Measurements from ENCODE around the gene MCU.
"Not testable (repeated sequence)": the region's sequence is repeated elsewhere in the genome, so short reads cannot be mapped to it uniquely, and the experiment has no call there.

The MCU gene

GRCh38 chr10:72762042-72762441 is 70.1 kb downstream of the MCU start:
- DNase-seq (ENCODE audit: low read depth): no peak

DNA sequence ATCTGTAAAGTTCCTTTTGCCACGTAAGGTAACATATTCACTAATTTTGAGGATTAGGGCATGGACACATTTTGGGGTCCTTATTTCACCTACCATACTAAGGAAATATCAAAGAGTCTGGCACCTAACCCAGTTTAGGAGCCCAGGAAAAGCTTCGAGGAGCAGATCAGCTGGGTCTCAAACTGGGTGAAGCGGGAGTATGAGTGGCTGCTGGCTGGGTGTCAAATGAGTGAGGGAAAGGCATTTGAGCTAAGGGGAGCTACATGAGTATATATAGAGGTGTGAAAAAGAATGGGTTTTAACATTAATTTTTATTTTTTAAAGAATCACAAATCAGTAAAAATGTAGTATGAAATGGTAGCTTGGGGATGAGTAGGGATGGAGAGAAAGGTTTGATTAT is 71.3 kb downstream of the MCU start:
- DNase-seq (ENCODE audit: low read depth): no peak

- DNase-seq (ENCODE audit: low read depth): no peak
Measured at GRCh38 chr10:72764151-72764550, 72.2 kb downstream of the MCU start.

DNA sequence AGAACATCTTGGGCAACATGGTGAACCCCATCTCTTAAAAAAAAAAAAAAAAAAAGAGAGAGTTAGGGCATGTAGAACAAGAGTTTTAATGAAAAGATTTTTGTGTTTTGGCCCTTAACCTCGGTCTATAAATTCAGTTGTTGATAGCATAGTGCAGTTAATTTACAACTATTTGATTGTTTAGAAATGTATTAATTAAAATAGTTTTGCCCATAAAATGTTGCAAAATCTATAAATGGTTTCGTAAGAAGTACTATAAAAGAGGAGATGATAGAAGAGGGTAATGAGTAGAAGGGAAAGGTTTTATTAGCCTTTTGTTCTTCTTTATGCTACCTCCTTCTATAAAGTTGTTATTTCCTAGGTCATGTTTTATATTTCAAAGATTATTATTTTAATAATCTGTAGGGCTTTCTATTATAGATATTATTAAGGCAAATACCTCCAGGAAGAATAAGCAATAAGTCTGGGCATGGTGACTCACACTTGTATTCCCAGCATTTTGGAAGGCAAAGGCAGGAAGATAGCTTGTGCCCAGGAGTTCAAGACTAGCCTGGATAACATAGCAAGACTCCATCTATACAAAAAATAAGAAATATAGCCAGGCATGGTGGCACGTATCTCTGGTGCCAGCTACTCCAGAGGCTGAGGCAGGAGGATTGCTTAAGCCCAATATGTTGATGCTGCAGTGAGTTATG is 73.3 kb downstream of the MCU start:
- DNase-seq (ENCODE audit: low read depth): no peak

GRCh38 chr10:72771195-72771594 is 79.3 kb downstream of the MCU start:
- not testable (repeated sequence) for DNase-seq (ENCODE audit: low read depth)

DNA sequence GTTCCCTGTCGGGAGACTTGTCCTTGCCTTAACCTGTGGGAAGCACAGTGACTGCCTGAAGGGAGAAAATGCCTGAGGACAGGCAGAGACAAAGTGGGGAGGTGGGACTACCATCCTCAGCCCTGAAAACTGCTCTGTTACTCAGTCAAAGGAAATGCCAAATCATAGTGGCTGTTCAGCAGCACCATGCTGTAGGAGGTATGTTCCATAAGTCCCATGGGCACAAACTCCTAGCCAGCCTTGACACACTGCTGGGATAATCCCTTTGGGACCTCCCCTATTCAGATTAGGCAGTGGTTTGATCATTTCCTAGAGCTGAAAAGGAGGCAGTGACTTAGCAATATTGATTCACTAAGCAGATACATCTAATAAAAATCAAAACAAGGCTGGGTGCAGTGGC is 80.1 kb downstream of the MCU start:
- no peak for DNase-seq (ENCODE audit: low read depth)

DNA sequence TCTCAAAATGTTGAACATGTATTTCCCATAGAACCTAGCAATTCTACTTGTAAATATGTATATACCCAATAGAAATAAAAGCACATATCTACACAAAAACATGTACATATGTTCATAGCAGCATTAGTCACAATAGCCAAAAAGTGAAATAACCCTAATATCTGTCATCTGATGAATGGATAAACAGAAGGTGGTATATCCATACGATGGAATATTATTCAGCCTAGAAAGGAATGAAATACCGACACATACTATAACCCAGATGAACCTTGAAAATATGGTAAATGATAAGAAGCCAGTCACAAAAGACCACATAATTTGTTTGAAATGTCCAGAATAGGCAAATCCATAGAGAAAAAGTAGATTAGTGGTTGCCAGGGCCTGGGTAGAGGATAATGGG is 87.9 kb downstream of the MCU start:
- no peak for DNase-seq (ENCODE audit: low read depth)

DNA sequence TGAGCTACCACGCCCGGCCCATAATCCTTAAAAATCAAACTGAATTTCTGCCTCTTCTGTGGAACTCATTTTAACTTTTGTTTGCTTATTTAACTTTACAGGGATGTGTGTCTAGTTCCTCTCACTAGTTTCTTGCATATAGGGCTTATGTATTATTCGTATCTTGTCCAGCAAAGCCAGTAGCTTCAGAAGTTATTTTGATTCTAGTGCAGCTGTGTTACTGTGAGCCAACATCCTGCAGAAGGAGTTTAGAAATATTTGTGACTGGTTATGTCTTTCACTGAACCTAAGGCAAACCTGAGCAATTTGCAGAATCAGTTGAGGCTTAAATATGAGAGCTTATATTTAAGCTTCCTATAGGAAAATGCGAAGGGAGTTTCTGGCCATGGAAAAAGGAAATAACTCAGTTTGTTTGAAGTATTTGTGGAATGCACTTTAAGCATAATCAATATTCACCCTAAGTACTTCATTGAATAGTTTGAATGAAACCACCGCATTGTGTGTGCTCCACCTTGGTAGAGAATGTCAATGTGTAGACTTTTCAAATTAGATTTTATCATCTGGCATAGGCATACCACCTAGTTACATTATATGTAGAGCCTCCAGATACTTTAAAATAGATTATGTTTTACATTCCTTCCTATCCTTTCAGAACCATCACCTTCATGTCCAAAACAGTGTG is 90.8 kb downstream of the MCU start:
- DNase-seq (ENCODE audit: low read depth): no peak

GRCh38 chr10:72783410-72783833 is 91.5 kb downstream of the MCU start:
- DNase-seq (ENCODE audit: low read depth): no peak

GRCh38 chr10:72784551-72785351 is 92.8 kb downstream of the MCU start:
- no peak for DNase-seq (ENCODE audit: low read depth)

GRCh38 chr10:72785409-72785808 is 93.5 kb downstream of the MCU start:
- DNase-seq (ENCODE audit: low read depth): no peak

DNA sequence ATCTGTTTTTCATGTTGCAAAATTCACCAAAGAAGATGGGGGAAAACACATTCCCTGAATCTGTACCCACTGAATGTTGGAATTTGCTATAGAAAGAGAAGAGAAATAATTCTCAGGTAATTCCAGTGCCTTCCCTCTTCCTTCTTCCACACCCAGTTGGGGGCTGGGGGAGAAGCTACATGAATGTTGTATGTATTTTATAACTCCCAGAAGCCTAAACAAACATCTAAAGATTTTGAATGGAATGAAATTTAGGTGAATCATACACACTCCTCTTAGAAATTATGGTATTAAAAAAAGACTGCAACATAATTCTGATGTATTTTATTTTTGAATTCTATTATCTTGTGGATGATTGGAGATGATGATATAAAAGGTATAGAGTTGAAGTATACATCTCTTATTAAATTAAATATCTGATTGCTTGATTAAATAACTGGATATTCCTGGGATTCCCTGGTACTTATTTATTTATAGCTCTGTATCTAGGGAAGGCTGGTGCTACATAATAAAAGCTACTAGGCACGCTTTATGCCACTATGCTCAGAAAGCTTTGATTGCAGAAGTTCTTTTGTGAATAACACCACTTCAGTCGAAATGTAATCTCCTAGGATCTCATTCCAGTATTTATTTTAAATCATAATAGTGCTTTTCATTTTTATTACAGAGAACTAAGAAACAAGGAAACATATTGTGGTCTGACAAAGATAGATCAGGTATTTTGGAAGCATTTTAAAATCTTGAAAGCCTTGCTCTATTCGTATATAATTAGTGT is 98.5 kb downstream of the MCU start:
- DNase-seq (ENCODE audit: low read depth): no peak

DNA sequence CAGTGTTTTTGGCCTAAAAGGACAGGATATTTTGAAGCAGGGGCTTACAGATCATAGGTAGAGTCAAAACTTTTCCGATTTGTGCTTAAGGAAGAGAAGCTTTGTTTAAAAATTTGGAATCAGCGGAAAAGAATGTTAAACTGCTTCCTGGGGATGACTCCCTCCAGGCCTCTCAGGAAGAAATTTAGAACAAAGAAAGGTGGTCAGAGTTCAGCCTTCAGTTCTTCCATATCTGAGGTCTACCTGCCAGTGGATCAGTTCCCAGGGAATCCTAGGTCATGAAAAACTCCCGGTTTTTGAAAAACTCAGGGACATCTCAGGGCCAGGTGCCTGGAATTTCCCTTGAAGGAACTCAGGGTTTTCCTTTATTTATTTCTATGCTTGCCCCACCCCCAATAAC is 100.3 kb downstream of the MCU start:
- no peak for DNase-seq (ENCODE audit: low read depth)

DNA sequence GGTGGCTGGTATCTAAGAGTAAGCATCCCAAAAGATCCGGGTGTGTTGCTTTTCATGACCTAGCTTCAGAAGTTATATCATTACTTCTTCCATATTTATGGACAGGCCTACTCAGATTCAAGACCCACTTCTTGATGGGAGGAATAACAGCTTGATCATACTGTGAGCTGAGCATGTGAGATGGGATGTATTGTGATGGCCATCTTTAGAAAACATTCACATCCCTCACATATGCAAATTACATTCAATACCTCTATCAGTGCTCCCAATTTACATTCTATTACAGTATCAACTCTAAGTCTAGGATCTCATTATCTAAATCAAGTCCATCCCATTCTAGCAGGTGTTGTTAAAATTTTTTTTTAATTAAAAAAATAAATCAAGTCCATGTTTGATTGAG is 101.8 kb downstream of the MCU start:
- no peak for DNase-seq (ENCODE audit: low read depth)

DNA sequence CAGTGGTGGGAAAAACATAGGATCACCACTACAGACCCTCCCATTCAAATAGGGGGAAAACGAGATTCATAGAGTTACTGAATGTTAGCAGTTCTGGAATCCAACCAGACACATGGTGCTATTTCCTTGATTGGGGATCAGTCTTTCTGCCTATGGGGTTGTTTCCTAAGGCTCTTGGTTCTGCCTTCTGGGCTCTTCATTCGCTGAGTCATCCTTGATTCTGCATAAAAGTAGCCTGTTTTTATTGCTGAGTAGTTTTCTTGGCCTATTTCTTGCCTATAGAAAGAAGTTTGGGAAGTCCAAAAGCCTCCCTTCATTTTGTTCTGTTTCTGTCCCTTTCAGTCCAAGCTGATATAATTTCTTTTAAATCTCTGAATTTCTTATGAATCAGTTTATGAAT is 102.3 kb downstream of the MCU start:
- DNase-seq (ENCODE audit: low read depth): no peak

GRCh38 chr10:72796042-72796441 is 104.1 kb downstream of the MCU start:
- no peak for DNase-seq (ENCODE audit: low read depth)

DNA sequence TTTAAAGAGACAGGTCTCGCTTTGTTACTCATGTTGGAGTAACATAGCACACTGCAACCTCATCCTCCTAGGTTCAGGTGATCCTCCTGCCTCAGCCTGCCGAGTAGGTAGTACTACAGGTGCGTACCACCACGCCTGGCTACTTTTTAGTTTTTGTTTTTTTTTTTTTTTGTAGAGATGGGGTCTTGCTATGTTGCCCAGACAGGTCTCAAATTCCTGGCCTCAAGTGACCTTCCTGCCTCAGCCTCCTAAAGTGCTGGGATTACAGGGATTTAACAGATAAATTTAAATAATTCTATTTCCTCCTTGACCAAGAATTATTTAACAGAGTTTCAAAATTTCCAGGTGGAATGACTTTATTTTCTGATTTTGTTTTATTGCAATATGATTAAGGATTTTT is 104.6 kb downstream of the MCU start:
- DNase-seq (ENCODE audit: low read depth): no peak

- DNase-seq (ENCODE audit: low read depth): no peak
Measured at GRCh38 chr10:72800000-72800740, 108.2 kb downstream of the MCU start.

- no peak for DNase-seq (ENCODE audit: low read depth)
Measured at GRCh38 chr10:72800741-72801092, 108.8 kb downstream of the MCU start.

DNA sequence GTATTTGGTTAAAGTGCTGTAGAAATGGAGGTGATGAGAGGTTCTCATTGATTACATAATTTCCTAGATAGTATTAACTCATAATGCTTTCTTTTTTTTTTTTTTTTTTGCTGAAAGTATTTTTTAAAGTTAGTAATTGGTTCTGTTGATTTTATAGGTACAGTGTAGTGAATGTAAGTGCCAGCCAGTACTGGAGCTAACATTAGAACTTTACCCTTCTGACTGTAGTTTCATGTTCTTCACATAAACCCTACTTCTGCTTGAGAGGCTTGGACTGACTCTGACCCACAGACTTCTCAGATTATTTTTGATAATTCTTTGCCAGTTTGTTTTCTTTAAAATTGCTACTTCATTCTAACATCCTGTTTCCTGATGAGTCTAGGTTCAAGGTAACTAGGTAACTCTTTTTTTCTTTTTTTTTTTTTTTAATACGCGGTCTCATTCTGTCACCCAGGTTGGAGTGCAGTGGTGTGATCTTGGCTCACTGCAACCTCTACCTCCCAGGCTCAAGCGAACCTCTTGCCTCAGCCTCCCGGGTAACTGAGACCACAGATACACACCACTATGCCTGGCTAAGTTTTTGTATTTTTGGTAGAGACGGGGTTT is 109.4 kb downstream of the MCU start:
- DNase-seq (ENCODE audit: low read depth): no peak

- no peak for DNase-seq (ENCODE audit: low read depth)
Measured at GRCh38 chr10:72802332-72802731, 110.4 kb downstream of the MCU start.
